GM23338 (cell line): Measurements from ENCODE around the gene EXOC2. TPM values are rescaled to one million over a fixed set of nuclear protein-coding genes. Genes with fewer than 3 reads are reported as not detected.

Experiments used
- ATAC-seq: fragments of 200-7000 bp; cut with Tn5 transposase; 3 replicates; pipeline ENCODE4 v1.9.1; 2020
- DNase-seq: peaks from one replicate; pipeline ENCODE4 v3.0.0-alpha.2; 2015; ENCODE audit warnings: low spot score
- H2AFZ ChIP-seq: fragments of 200-600 bp; sonication (generic); 2 replicates; pipeline ENCODE4 v1.8.0; 2016; ENCODE audit warnings: antibody characterized with exemption, mild to moderate bottlenecking, moderate library complexity
- H3F3A ChIP-seq: fragments of 200-600 bp; sonication (generic); replicated peaks from 2 replicates; pipeline ENCODE4 v1.8.0; 2017; ENCODE audit warnings: antibody characterized with exemption, mixed run types, low read depth
- H3K27ac ChIP-seq: fragments of 200-600 bp; sonication (generic); 2 replicates; pipeline ENCODE4 v1.6.1; 2016; ENCODE audit warnings: low read depth
- H3K27me3 ChIP-seq: fragments of 200-600 bp; sonication (generic); 2 replicates; pipeline ENCODE4 v1.8.0; 2016; ENCODE audit warnings: mild to moderate bottlenecking, mixed run types, moderate library complexity; ENCODE audit not compliant: insufficient read depth
- H3K36me3 ChIP-seq: fragments of 200-600 bp; sonication (generic); 2 replicates; pipeline ENCODE4 v1.8.0; 2016; ENCODE audit warnings: mild to moderate bottlenecking; ENCODE audit not compliant: insufficient read depth
- H3K4me1 ChIP-seq: fragments of 200-600 bp; sonication (generic); 2 replicates; pipeline ENCODE4 v1.8.0; 2016; ENCODE audit warnings: mild to moderate bottlenecking, moderate library complexity; ENCODE audit not compliant: insufficient read depth
- H3K4me2 ChIP-seq: fragments of 200-600 bp; sonication (generic); 2 replicates; pipeline ENCODE4 v1.7.1; 2017; ENCODE audit warnings: mixed run types
- H3K4me3 ChIP-seq: fragments of 200-600 bp; sonication (generic); 2 replicates; pipeline ENCODE4 v1.6.1; 2016; ENCODE audit warnings: mixed run types
- H3K79me2 ChIP-seq: fragments of 200-600 bp; sonication (generic); replicated peaks from 2 replicates; pipeline ENCODE4 v1.8.0; 2017; ENCODE audit warnings: mild to moderate bottlenecking; ENCODE audit not compliant: insufficient read depth
- H3K9me2 ChIP-seq: fragments of 200-600 bp; sonication (generic); 2 replicates; pipeline ENCODE4 v1.8.0; 2017; ENCODE audit not compliant: insufficient read depth
- H4K20me1 ChIP-seq: fragments of 200-600 bp; sonication (generic); replicated peaks from 2 replicates; pipeline ENCODE4 v1.8.0; 2017; ENCODE audit warnings: mild to moderate bottlenecking; ENCODE audit not compliant: insufficient read depth
- H3K27ac Mint-ChIP-seq: 2 replicates; pipeline ENCODE4 v1.8.0; 2020; ENCODE audit warnings: inconsistent platforms, mild to moderate bottlenecking, moderate library complexity, mixed read lengths
- H3K27me3 Mint-ChIP-seq: 3 replicates; pipeline ENCODE4 v1.8.0; 2022; ENCODE audit warnings: low read depth, mild to moderate bottlenecking, moderate library complexity, mixed read lengths, inconsistent platforms; ENCODE audit not compliant: insufficient read depth, poor library complexity
- H3K36me3 Mint-ChIP-seq: 3 replicates; pipeline ENCODE4 v1.8.0; 2021; ENCODE audit warnings: low read depth, mild to moderate bottlenecking, inconsistent platforms, moderate library complexity, mixed read lengths
- H3K4me1 Mint-ChIP-seq: 3 replicates; pipeline ENCODE4 v1.8.0; 2020; ENCODE audit warnings: mild to moderate bottlenecking, inconsistent platforms, mixed read lengths
- H3K4me3 Mint-ChIP-seq: 3 replicates; pipeline ENCODE4 v1.8.0; 2021; ENCODE audit warnings: moderate library complexity, mild to moderate bottlenecking, inconsistent platforms, mixed read lengths
- H3K9me3 Mint-ChIP-seq: 3 replicates; pipeline ENCODE4 v1.8.0; 2020; ENCODE audit warnings: moderate library complexity, mild to moderate bottlenecking, inconsistent platforms, mixed read lengths
- CREB1 ChIP-seq: fragments of 250-450 bp; sonication (Bioruptor Pico); IDR thresholded peaks from 2 replicates; pipeline ENCODE4 v1.5.0; 2020; ENCODE audit warnings: low read depth, mild to moderate bottlenecking, moderate library complexity
- CTCF ChIP-seq, 2 experiments: fragments of 200-600 bp in 1 of 2; sonication (generic) in 1 of 2; conservative IDR thresholded peaks; 2 replicates each; pipeline versions ENCODE4 v1.5.1 to v1.6.1; 2016 to 2017; ENCODE audit warnings: antibody characterized with exemption in 2 of 2, low read depth in 2 of 2, mild to moderate bottlenecking in 2 of 2, moderate library complexity in 1 of 2
- NANOG ChIP-seq: IDR thresholded peaks from 2 replicates; pipeline ENCODE4 v1.6.1; 2016; ENCODE audit warnings: antibody characterized with exemption, borderline replicate concordance
- REST ChIP-seq: IDR thresholded peaks from one replicate; pipeline ENCODE4 v1.6.1; 2018; ENCODE audit warnings: antibody characterized with exemption; ENCODE audit not compliant: unreplicated experiment
- STAT1 ChIP-seq: IDR thresholded peaks from one replicate; pipeline ENCODE4 v1.6.1; 2016; ENCODE audit warnings: antibody characterized with exemption; ENCODE audit not compliant: unreplicated experiment
- ZNF462 ChIP-seq: fragments of 250-450 bp; sonication (Bioruptor Pico); IDR thresholded peaks from 2 replicates; pipeline ENCODE4 v1.5.0; 2020; ENCODE audit warnings: mild to moderate bottlenecking, moderate library complexity
- polyA plus RNA-seq: library from polyadenylated mRNA; unstranded; fragments of >200 nt; fragmentation: Nextera tagmentation; extraction: Ambion mirVana; gene quantifications from 2 replicates; pipeline ENCODE4 v1.2.1, GENCODE V29; 2016
- total RNA-seq: library from RNA; depleted of rRNA; stranded (reverse); fragments of >200 nt; shearing (Covaris generic); gene quantifications from 2 replicates; pipeline ENCODE4 v1.2.3, GENCODE V29; 2014

EXOC2 gene
- total and polyA plus RNA-seq, 2 experiments from 2014 or later, result 28.7 to 93.6 TPM

- TF ChIP-seq REST (no peak), NANOG (no peak), ZNF462 (CRISPR knock-in tag) (no peak)
These were observed 141.0 kb downstream of the EXOC2 start (continued) for GRCh38 chr6:551829-552350.

GRCh38 chr6:551405-551804, 141.5 kb downstream of the EXOC2 start:
- TF ChIP-seq CTCF (conservative IDR thresholded peaks at IDR 0.05; ENCODE audit: low read depth in 2 of 2) (peak in 1 of 2 experiments; percentile 50; a peak in 2 of 4 replicates), STAT1 (no peak), CREB1 (CRISPR knock-in tag) (peak; percentile 27; the same call in 1 of the 2 replicates)
- H3K9me3 Mint-ChIP-seq, result no peaks in the 10 kb centered on the region
- H3K4me3 ChIP-seq, result no peak overlapping the region
- no peaks in the 10 kb centered on the region; the same call in none of the 2 replicates for H4K20me1 ChIP-seq
- DNase-seq (peak; percentile 63), ATAC-seq (peak; percentile 96)
- H3K9me2 ChIP-seq, result no peaks in the 10 kb centered on the region
- H3K4me2 ChIP-seq, result peak overlapping the region; percentile 41
- peak overlapping the region; percentile 71 for H3K27ac Mint-ChIP-seq
- no peaks in the 10 kb centered on the region for H3K79me2 ChIP-seq
- no peak overlapping the region for H2AFZ ChIP-seq
- H3K4me3 Mint-ChIP-seq, result no peak overlapping the region
- H3K36me3 Mint-ChIP-seq, result peaks cover 22% of the 10 kb centered on the region
- H3K27ac ChIP-seq, result peak overlapping the region; percentile 79; the same call in 1 of the 2 replicates
- H3K27me3 Mint-ChIP-seq, result peaks cover 3% of the 10 kb centered on the region
- peaks cover 41% of the 10 kb centered on the region for H3K36me3 ChIP-seq
- no peaks in the 10 kb centered on the region for H3K27me3 ChIP-seq
- no peaks in the 10 kb centered on the region; the same call in 1 of the 2 replicates for H3F3A ChIP-seq
- peaks cover 17% of the 10 kb centered on the region for H3K4me1 Mint-ChIP-seq
- H3K4me1 ChIP-seq, result peaks cover 17% of the 10 kb centered on the region
